MCF 10A (cell line): ENCODE data around the gene MAP4K5. TPM values are rescaled to one million over a fixed set of nuclear protein-coding genes. Genes with fewer than 3 reads are reported as not detected.

Source experiments
- BruUV-seq: library from RNA; stranded (reverse); fragments of 400-500 nt; replicated peaks from 2 replicates; lab custom pipeline; 2021; lab: Mats Ljungman, UMichigan
- CTCF ChIA-PET: fragments of 300-600 bp; sonication (Branson Sonifier 250); formaldehyde crosslinking; extraction: SDS; loops from one replicate; lab custom pipeline; 2021; ENCODE audit warnings: antibody characterized with exemption, inconsistent platforms; lab: Yijun Ruan, JAX
- POLR2A ChIA-PET: fragments of 300-600, 350-650 bp; sonication (Branson Sonifier 250); formaldehyde crosslinking; extraction: SDS; loops from one replicate; lab custom pipeline; 2020; ENCODE audit warnings: antibody characterized with exemption, inconsistent platforms; lab: Yijun Ruan, JAX
- DNase-seq: peaks from one replicate; pipeline ENCODE4 v3.0.0-alpha.2; 2018; ENCODE audit not compliant: unreplicated experiment
- H3K27ac Mint-ChIP-seq: one replicate; pipeline ENCODE4 v1.8.0; 2022; ENCODE audit warnings: mild to moderate bottlenecking, low read depth, mixed read lengths; ENCODE audit not compliant: unreplicated experiment
- H3K27me3 Mint-ChIP-seq: one replicate; pipeline ENCODE4 v1.8.0; 2022; ENCODE audit warnings: mixed read lengths; ENCODE audit not compliant: insufficient read depth, unreplicated experiment
- H3K36me3 Mint-ChIP-seq: one replicate; pipeline ENCODE4 v1.8.0; 2022; ENCODE audit warnings: mild to moderate bottlenecking, moderate library complexity, mixed read lengths; ENCODE audit not compliant: insufficient read depth, unreplicated experiment
- H3K4me1 Mint-ChIP-seq: one replicate; pipeline ENCODE4 v1.8.0; 2022; ENCODE audit warnings: mixed read lengths; ENCODE audit not compliant: insufficient read depth, unreplicated experiment
- H3K4me3 Mint-ChIP-seq: one replicate; pipeline ENCODE4 v1.8.0; 2022; ENCODE audit warnings: mild to moderate bottlenecking, moderate library complexity, mixed read lengths; ENCODE audit not compliant: unreplicated experiment
- H3K9me3 Mint-ChIP-seq: one replicate; pipeline ENCODE4 v1.8.0; 2022; ENCODE audit warnings: mixed read lengths; ENCODE audit not compliant: unreplicated experiment
- CTCF ChIP-seq: fragments of 200-600 bp; IDR thresholded peaks from one replicate; pipeline ENCODE4 v1.8.0; 2022; ENCODE audit warnings: antibody characterized with exemption, mild to moderate bottlenecking; ENCODE audit not compliant: unreplicated experiment
- intact Hi-C: fragments of 100-400 bp; cut with micrococcal nuclease; formaldehyde crosslinking; loops from 2 replicates; pipeline ENCODE4 v1.14.1; 2022
- total RNA-seq: library from RNA; stranded (reverse); gene quantifications from 2 replicates; pipeline ENCODE4 v1.2.3, GENCODE V29; 2022

Gene MAP4K5
- total RNA-seq, 1 experiment from 2014 or later = 45.7 TPM

DNA sequence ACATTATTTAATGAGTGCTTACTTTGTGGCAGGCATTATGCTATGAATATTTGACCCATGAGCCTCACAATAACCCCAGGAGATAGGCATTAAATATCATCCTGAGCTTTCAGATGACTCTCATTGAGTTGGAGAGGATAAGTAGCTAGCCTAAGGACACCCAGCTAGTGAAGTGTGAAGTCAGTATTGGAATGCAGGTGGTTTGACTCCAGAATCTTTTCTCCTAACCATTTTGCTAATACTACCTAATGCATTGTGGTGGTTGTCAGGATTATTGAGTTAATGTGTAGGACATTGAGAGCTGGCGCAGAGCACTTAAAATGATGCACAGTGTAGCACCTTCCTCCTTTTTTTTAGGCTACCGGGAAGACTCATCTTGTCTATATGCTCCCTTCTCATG is 131.9 kb downstream of the MAP4K5 start:
- TF ChIP-seq CTCF = no peak
- Mint-ChIP-seq H3K36me3 (peaks cover 6% of the 10 kb centered on the region), H3K27me3 (no peaks in the 10 kb centered on the region), H3K4me1 (peaks cover under 1% of the 10 kb centered on the region), H3K9me3 (no peaks in the 10 kb centered on the region), H3K27ac (no peak overlapping the region), H3K4me3 (no peak overlapping the region)
- CTCF ChIA-PET = no interaction called here
- no peak for DNase-seq
- POLR2A ChIA-PET = interaction anchor here (0.5 to 0.8 kb wide), 2 partner anchors 80 to 199 kb away, joined by 3 to 4 read pairs; no protein-coding TSS in a partner anchor
- no TSS peak for BruUV-seq
- intact Hi-C loops = no loop called here

- Mint-ChIP-seq H3K36me3 (peaks cover 6% of the 10 kb centered on the region), H3K4me1 (peaks cover 9% of the 10 kb centered on the region), H3K9me3 (no peaks in the 10 kb centered on the region), H3K27ac (no peak overlapping the region), H3K4me3 (no peak overlapping the region), H3K27me3 (no peaks in the 10 kb centered on the region)
- DNase-seq = peak; percentile 54
- no peak for TF ChIP-seq CTCF
- BruUV-seq = no TSS peak
- ChIA-PET CTCF (interaction anchor here (1.5 kb wide), 1 partner anchor 81 kb away, joined by 4 read pairs; no protein-coding TSS in a partner anchor), POLR2A (no interaction called here)
- intact Hi-C loops = loop anchor here (10.0 kb wide), 1 partner anchor 55 kb away; no protein-coding TSS in a partner anchor
Measured at GRCh38 chr14:50399251-50400032, 132.9 kb downstream of the MAP4K5 start.

- Mint-ChIP-seq H3K36me3 (peaks cover 10% of the 10 kb centered on the region), H3K4me1 (peaks cover 13% of the 10 kb centered on the region), H3K4me3 (no peak overlapping the region), H3K27me3 (no peaks in the 10 kb centered on the region), H3K9me3 (no peaks in the 10 kb centered on the region), H3K27ac (no peak overlapping the region)
- no TSS peak for BruUV-seq
- intact Hi-C loops = loop anchor here (10.0 kb wide), 1 partner anchor 57 kb away; no protein-coding TSS in a partner anchor
- DNase-seq = no peak
- CTCF ChIA-PET = interaction anchor here (1.5 kb wide), 1 partner anchor 80 kb away, joined by 4 read pairs; no protein-coding TSS in a partner anchor
- POLR2A ChIA-PET = interaction anchor here (1.3 to 4.7 kb wide), 7 partner anchors 25 to 133 kb away, joined by 3 to 47 read pairs (median 9); partner anchors contain the start of genes DMAC2L, L2HGDH and MAP4K5
- no peak for TF ChIP-seq CTCF
Measured at GRCh38 chr14:50398189-50398580, 134.2 kb downstream of the MAP4K5 start.
